ENCODE data around the gene SF1. TPM values are rescaled to one million over a fixed set of nuclear protein-coding genes. Genes with fewer than 3 reads are reported as not detected.
A peak's percentile ranks its signal among the peaks of the same experiment; 100 is the strongest.

Gene SF1
- total RNA-seq, 1 donor from 2014 or later, result 450 TPM

DNA sequence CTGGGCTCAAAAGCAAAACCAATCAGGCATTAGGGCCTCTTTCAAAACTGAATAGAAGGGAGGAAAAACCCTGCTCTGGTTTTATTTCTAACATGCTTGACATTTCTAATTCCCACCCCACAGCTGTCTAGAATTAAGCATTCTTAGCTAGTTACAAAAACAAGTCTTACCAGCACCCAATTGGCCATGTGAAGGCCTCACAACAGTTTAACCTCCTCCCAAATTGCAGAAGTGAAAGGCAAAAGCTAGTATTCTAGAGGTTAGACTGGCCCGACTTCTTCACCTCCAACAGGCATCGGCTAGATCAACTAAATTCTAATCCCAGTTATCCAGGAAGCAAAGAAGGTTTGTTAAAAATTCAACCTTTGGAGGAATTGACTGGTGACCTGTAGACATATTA lies 6.5 kb downstream of the SF1 start:
- TF ChIP-seq CTCF (conservative IDR thresholded peaks at IDR 0.05), result no peak
- Mint-ChIP-seq H3K27ac (no peak overlapping the region), H3K36me3 (peaks cover 70% of the 10 kb centered on the region), H3K4me3 (no peak overlapping the region), H3K27me3 (no peaks in the 10 kb centered on the region), H3K4me1 (ENCODE audit: unreplicated experiment) (peaks cover 22% of the 10 kb centered on the region), H3K9me3 (no peaks in the 10 kb centered on the region)
- no peak for DNase-seq (ENCODE audit: extremely low spot score, unreplicated experiment)

DNA sequence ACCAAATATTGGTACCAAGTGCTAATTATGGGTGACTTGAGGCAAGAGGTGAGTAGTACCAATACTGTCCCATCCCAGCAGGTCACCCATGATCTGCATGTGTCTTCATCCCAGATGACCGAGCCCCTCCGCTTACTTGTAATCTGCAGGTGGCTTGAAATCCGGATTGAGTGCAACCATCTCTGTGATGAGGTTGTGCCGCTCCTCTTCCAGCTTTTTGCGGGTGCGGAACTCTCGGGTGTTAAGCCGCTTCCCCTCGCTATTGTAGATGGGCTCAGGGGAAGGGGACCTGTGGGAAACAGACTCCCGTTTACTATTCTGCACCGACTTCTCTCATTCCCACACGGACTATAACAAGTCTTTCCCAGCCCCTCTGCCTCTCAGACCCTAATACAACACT lies 8.2 kb downstream of the SF1 start:
- Mint-ChIP-seq H3K4me1 (ENCODE audit: unreplicated experiment) (peaks cover 14% of the 10 kb centered on the region), H3K27me3 (no peaks in the 10 kb centered on the region), H3K27ac (no peak overlapping the region), H3K36me3 (peaks cover 58% of the 10 kb centered on the region), H3K9me3 (no peaks in the 10 kb centered on the region), H3K4me3 (no peak overlapping the region)
- DNase-seq (ENCODE audit: extremely low spot score, unreplicated experiment), result no peak
- TF ChIP-seq CTCF (conservative IDR thresholded peaks at IDR 0.05), result no peak

DNA sequence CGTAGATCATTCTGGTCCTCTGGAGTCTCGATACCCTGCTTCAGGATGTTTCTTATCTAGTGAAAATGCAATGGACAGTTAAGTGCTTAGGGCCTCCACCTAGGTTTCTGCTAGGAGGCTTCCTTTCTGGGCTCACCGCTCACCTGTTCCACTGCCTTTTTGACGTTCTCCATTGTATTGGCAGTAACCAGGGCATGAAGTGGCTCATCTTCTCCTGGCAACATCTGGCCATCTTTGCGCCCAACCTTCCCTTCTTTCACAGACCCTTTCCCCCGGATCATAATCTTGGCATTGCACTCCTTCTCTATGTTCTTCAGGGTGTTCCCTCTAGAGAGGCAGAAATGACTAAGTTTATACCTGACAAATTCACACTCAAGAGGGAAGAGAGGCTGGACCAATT lies 9.1 kb downstream of the SF1 start:
- peaks cover 20% of the 10 kb centered on the region for H3K4me1 Mint-ChIP-seq (ENCODE audit: unreplicated experiment)
- peaks cover 62% of the 10 kb centered on the region for H3K36me3 Mint-ChIP-seq
- no peak for TF ChIP-seq CTCF (conservative IDR thresholded peaks at IDR 0.05)
- no peaks in the 10 kb centered on the region for H3K9me3 Mint-ChIP-seq
- H3K27me3 Mint-ChIP-seq, result no peaks in the 10 kb centered on the region
- no peak overlapping the region for H3K4me3 Mint-ChIP-seq
- DNase-seq (ENCODE audit: extremely low spot score, unreplicated experiment), result no peak
- H3K27ac Mint-ChIP-seq, result no peak overlapping the region

DNA sequence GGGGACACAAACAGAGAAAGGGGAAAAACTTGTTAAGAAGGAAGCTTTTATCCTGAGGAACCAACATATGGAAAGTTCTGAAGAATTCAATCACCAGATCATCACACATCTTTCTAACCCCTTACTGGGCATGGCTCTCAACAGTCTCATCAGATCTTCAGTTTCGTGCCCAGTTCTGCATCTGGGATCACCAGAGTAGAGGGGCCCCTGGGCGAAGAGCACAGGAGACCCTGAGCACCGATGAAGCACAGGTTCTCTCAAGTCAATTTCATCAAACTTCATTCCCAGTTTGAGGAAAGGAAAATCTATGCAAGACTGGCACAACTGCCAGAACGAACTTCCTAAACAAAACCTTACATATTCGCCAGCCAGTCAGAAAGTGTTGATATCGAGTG lies 10.0 kb downstream of the SF1 start:
- Mint-ChIP-seq H3K27me3 (no peaks in the 10 kb centered on the region), H3K36me3 (peaks cover 60% of the 10 kb centered on the region), H3K9me3 (no peaks in the 10 kb centered on the region), H3K4me3 (no peak overlapping the region), H3K4me1 (ENCODE audit: unreplicated experiment) (peaks cover 28% of the 10 kb centered on the region), H3K27ac (peak overlapping the region; percentile 50)
- no peak for TF ChIP-seq CTCF (conservative IDR thresholded peaks at IDR 0.05)
- DNase-seq (ENCODE audit: extremely low spot score, unreplicated experiment), result no peak

DNA sequence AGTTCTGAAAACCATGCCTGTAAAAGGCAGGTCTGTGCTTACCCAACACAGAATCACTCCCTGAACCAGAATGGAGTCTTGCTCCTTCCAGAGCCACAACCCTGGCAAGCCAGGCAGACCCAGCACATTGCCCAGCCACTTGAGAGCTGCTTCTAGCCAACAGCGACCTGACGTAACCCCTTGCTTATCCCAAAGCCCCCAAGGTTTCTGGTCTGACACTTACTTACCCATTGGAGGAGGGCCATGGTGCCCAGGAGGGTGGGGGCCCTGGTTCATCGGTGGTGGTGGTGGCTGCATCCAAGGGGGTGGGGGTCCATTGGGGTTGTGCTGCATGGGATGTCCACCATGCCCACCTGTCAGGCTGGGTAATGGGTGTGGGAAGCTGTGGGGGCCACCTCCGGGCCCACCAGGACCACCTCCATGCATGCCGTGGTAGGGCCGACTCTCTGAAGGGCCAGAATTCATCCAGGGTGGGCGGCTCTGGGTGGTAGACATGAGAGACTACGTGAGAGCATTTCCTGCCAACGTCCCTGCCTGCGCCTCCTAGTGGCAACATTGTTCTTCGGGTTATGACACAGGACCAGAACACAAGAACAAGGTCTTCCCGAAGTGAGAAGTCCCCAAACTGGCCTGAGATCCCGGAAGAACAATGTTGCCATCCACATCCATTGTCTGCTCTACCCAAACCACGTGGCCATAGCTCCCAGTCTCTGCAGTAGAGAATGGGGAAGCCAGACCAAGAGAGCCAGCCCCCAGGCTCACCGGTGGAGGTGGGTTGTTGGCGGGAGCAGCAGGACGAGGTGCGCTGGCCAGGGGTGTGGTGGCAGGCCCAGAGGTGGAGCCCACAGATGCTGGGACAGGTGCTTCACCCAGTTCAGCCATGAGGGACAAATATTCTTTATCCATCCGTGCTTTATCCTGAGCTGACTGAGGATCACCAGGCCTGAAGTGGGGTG lies 10.7 kb downstream of the SF1 start:
- peak overlapping the region; percentile 67 for H3K27ac Mint-ChIP-seq
- no peaks in the 10 kb centered on the region for H3K9me3 Mint-ChIP-seq
- H3K4me1 Mint-ChIP-seq (ENCODE audit: unreplicated experiment), result peaks cover 34% of the 10 kb centered on the region
- no peaks in the 10 kb centered on the region for H3K27me3 Mint-ChIP-seq
- peak; percentile 87 for TF ChIP-seq CTCF (conservative IDR thresholded peaks at IDR 0.05)
- no peak for DNase-seq (ENCODE audit: extremely low spot score, unreplicated experiment)
- H3K4me3 Mint-ChIP-seq, result no peak overlapping the region
- peaks cover 59% of the 10 kb centered on the region for H3K36me3 Mint-ChIP-seq

Measured in type B pancreatic cell (in vitro differentiated cells).